ENCODE data around the gene MMS22L. TPM values are rescaled to one million over a fixed set of nuclear protein-coding genes. Genes with fewer than 3 reads are reported as not detected.

Gene MMS22L
- total and polyA plus RNA-seq, 2 of the 13 experiments (the other 11 are each of a cell fraction or from before 2014, with no cell fraction given) = 6.2 to 32.9 TPM

- no peak for TF ChIP-seq ZBTB38 (CRISPR knock-in tag; IDR thresholded peaks at IDR 0.05)
- TF ChIP-seq SIX1 (CRISPR knock-in tag; IDR thresholded peaks at IDR 0.05; ENCODE audit: borderline replicate concordance) = no peak
- TF ChIP-seq GMEB2 (CRISPR knock-in tag; IDR thresholded peaks at IDR 0.05; ENCODE audit: low read depth) = no peak
- no peak for TF ChIP-seq IKZF4 (CRISPR knock-in tag; IDR thresholded peaks at IDR 0.05; ENCODE audit: borderline replicate concordance, low read depth, not compliant biosample characterization)
- no peak for TF ChIP-seq CBX2 (IDR thresholded peaks at IDR 0.05; ENCODE audit: low read depth, low read length)
- TF ChIP-seq CBX2 (CRISPR knock-in tag; IDR thresholded peaks at IDR 0.05; ENCODE audit: low read depth) = no peak
- TF ChIP-seq THAP7 (CRISPR knock-in tag; IDR thresholded peaks at IDR 0.05) = peak; percentile 61; the same call in 1 of the 2 replicates
- TF ChIP-seq HIVEP1 (CRISPR knock-in tag; IDR thresholded peaks at IDR 0.05) = peak; percentile 80
- peak; percentile 87; the same call in 1 of the 2 replicates for TF ChIP-seq SPEN (CRISPR knock-in tag; IDR thresholded peaks at IDR 0.05; ENCODE audit: low read depth)
- no peak for TF ChIP-seq RORA (CRISPR knock-in tag; IDR thresholded peaks at IDR 0.05)
- peak; percentile 58; the same call in 1 of the 2 replicates for TF ChIP-seq ZNF761 (CRISPR knock-in tag; conservative IDR thresholded peaks at IDR 0.05)
- TF ChIP-seq KMT2B (CRISPR knock-in tag; IDR thresholded peaks at IDR 0.05) = peak; percentile 97
- 0 out of 2 replicates have a peak, but pooled peaks have one; percentile 58 for TF ChIP-seq IRF1 (CRISPR knock-in tag; IDR thresholded peaks at IDR 0.05; ENCODE audit: low read depth)
- peak; percentile 49; the same call in 1 of the 2 replicates for TF ChIP-seq MXD4 (CRISPR knock-in tag; IDR thresholded peaks at IDR 0.05)
- TF ChIP-seq LRRFIP1 (CRISPR knock-in tag; conservative IDR thresholded peaks at IDR 0.05) = no peak
- TF ChIP-seq ZNF3 (CRISPR knock-in tag; IDR thresholded peaks at IDR 0.05) = no peak
- no peak for TF ChIP-seq BCLAF1 (IDR thresholded peaks at IDR 0.05)
- no peak for TF ChIP-seq ZFP41 (CRISPR knock-in tag; IDR thresholded peaks at IDR 0.05; ENCODE audit: borderline replicate concordance)
- no peak for TF ChIP-seq ZBTB42 (CRISPR knock-in tag; IDR thresholded peaks at IDR 0.05)
Observed at GRCh38 chr6:97282726-97283617, at the start of gene MMS22L (continued).

Measured in HepG2 (cell line).